ENCODE data around the gene RAB24. TPM values are rescaled to one million over a fixed set of nuclear protein-coding genes. Genes with fewer than 3 reads are reported as not detected.

The RAB24 gene
- total RNA-seq, 1 experiment from 2014 or later = 40.3 TPM

- TF ChIP-seq EZH2 (IDR thresholded peaks at IDR 0.05; ENCODE audit: low read length, unreplicated experiment) (no peak), CTCF (conservative IDR thresholded peaks at IDR 0.05; ENCODE audit: low read depth, low read length) (no peak), EZH2phosphoT487 (IDR thresholded peaks at IDR 0.05; ENCODE audit: borderline replicate concordance, low read length) (no peak)
- Histone ChIP-seq H3K9ac (ENCODE audit: low read length) (no peak overlapping the region), H3K4me1 (ENCODE audit: insufficient read depth, low read length) (peaks cover 20% of the 10 kb centered on the region), H3K36me3 (ENCODE audit: low read depth, low read length) (peaks cover 4% of the 10 kb centered on the region; the same call in 1 of the 2 replicates), H2AFZ (ENCODE audit: low read length) (no peak overlapping the region), H3K27ac (ENCODE audit: low read length) (no peak overlapping the region), H3K4me3 (ENCODE audit: low read length) (no peak overlapping the region), H4K20me1 (ENCODE audit: low read length) (no peaks in the 10 kb centered on the region), H3K4me2 (ENCODE audit: low read length) (no peak overlapping the region), H3K27me3 (ENCODE audit: low read length) (no peaks in the 10 kb centered on the region), H3K9me2 (replicated peaks; ENCODE audit: low read length) (no peaks in the 10 kb centered on the region), H3K9me3 (ENCODE audit: low read length) (no peaks in the 10 kb centered on the region), H3K79me2 (ENCODE audit: low read length) (no peaks in the 10 kb centered on the region), H3F3A (ENCODE audit: low read length, unreplicated experiment) (no peaks in the 10 kb centered on the region)
- intact Hi-C loops (cut with micrococcal nuclease) = no loop called here
- ATAC-seq (no peak), DNase-seq (no peak)
- no TSS peak for BruUV-seq (replicated peaks)
- CTCF ChIA-PET = no interaction called here
- POLR2A ChIA-PET (ENCODE audit: unreplicated experiment) = no interaction called here
Observed at GRCh38 chr5:177329883-177330282, 26.4 kb upstream of the RAB24 start.

GRCh38 chr5:177328545-177329231 is 25.2 kb upstream of the RAB24 start:
- no peaks in the 10 kb centered on the region; the same call in 1 of the 2 replicates for H3K36me3 ChIP-seq (ENCODE audit: low read depth, low read length)
- no peak for TF ChIP-seq EZH2phosphoT487 (IDR thresholded peaks at IDR 0.05; ENCODE audit: borderline replicate concordance, low read length)
- H3K4me2 ChIP-seq (ENCODE audit: low read length) = peak overlapping the region; percentile 29; the same call in 1 of the 2 replicates
- ATAC-seq = no peak
- no peak overlapping the region for H3K4me3 ChIP-seq (ENCODE audit: low read length)
- ChIA-PET POLR2A (ENCODE audit: unreplicated experiment) (interaction anchor here (0.6 kb wide), 3 partner anchors 10 to 97 kb away, joined by 5 to 9 read pairs (median 7); partner anchors contain the start of gene GRK6), CTCF (interaction anchor here (0.6 kb wide), 1 partner anchor 20 kb away, joined by 11 read pairs; no protein-coding TSS in a partner anchor)
- no TSS peak for BruUV-seq (replicated peaks)
- peaks cover 20% of the 10 kb centered on the region for H3K4me1 ChIP-seq (ENCODE audit: insufficient read depth, low read length)
- H3K27ac ChIP-seq (ENCODE audit: low read length) = no peak overlapping the region
- H3K27me3 ChIP-seq (ENCODE audit: low read length) = no peaks in the 10 kb centered on the region
- no peaks in the 10 kb centered on the region for H3K9me3 ChIP-seq (ENCODE audit: low read length)
- H3K9me2 ChIP-seq (replicated peaks; ENCODE audit: low read length) = no peaks in the 10 kb centered on the region
- intact Hi-C loops (cut with micrococcal nuclease) = no loop called here
- no peaks in the 10 kb centered on the region for H3K79me2 ChIP-seq (ENCODE audit: low read length)
- no peak overlapping the region for H3K9ac ChIP-seq (ENCODE audit: low read length)
- DNase-seq = no peak
- H3F3A ChIP-seq (ENCODE audit: low read length, unreplicated experiment) = no peaks in the 10 kb centered on the region
- H4K20me1 ChIP-seq (ENCODE audit: low read length) = no peaks in the 10 kb centered on the region
- no peak overlapping the region for H2AFZ ChIP-seq (ENCODE audit: low read length)

- Histone ChIP-seq H3K9me2 (replicated peaks; ENCODE audit: low read length) (no peaks in the 10 kb centered on the region), H3K9ac (ENCODE audit: low read length) (no peak overlapping the region), H3K4me2 (ENCODE audit: low read length) (peak overlapping the region; percentile 29; the same call in 1 of the 2 replicates), H3K4me1 (ENCODE audit: insufficient read depth, low read length) (peaks cover 20% of the 10 kb centered on the region), H3K36me3 (ENCODE audit: low read depth, low read length) (no peaks in the 10 kb centered on the region), H3F3A (ENCODE audit: low read length, unreplicated experiment) (no peaks in the 10 kb centered on the region), H3K79me2 (ENCODE audit: low read length) (no peaks in the 10 kb centered on the region), H4K20me1 (ENCODE audit: low read length) (no peaks in the 10 kb centered on the region), H3K4me3 (ENCODE audit: low read length) (no peak overlapping the region), H2AFZ (ENCODE audit: low read length) (no peak overlapping the region), H3K9me3 (ENCODE audit: low read length) (no peaks in the 10 kb centered on the region), H3K27ac (ENCODE audit: low read length) (no peak overlapping the region), H3K27me3 (ENCODE audit: low read length) (no peaks in the 10 kb centered on the region)
- intact Hi-C loops (cut with micrococcal nuclease) = no loop called here
- ChIA-PET POLR2A (ENCODE audit: unreplicated experiment) (interaction anchor here (0.6 kb wide), 4 partner anchors 11 to 98 kb away, joined by 3 to 7 read pairs (median 4); partner anchors contain the start of gene GRK6), CTCF (interaction anchor here (0.6 to 1.2 kb wide), 3 partner anchors 21 to 55 kb away, joined by 3 to 11 read pairs (median 3); no protein-coding TSS in a partner anchor)
- no TSS peak for BruUV-seq (replicated peaks)
- DNase-seq (peak; percentile 71), ATAC-seq (peak; percentile 87)
- TF ChIP-seq EZH2phosphoT487 (IDR thresholded peaks at IDR 0.05; ENCODE audit: borderline replicate concordance, low read length) = no peak
- peak; percentile 38; the same call in 1 of the 2 replicates for TF ChIP-seq CTCF (conservative IDR thresholded peaks at IDR 0.05; ENCODE audit: low read depth, low read length)
- no peak for TF ChIP-seq EZH2 (IDR thresholded peaks at IDR 0.05; ENCODE audit: low read length, unreplicated experiment)
Observed at GRCh38 chr5:177327539-177328522, 24.3 kb upstream of the RAB24 start.

Data from PC-3 (cell line).